Embryonic facial prominence (tissue), 1 donor: Measurements from ENCODE around the gene STAT1.
A peak's percentile ranks its signal among the peaks of the same experiment; 100 is the strongest.

Source experiments
- DNase-seq: peaks from one replicate; pipeline ENCODE4 v3.0.0-alpha.2; 2016; ENCODE audit errors: extremely low spot score

Gene STAT1

GRCh38 chr2:190959911-190960788, 53.8 kb downstream of the STAT1 start:
- DNase-seq: no peak

GRCh38 chr2:190953257-190953656, 60.7 kb downstream of the STAT1 start:
- no peak for DNase-seq

- DNase-seq: no peak
Measured at GRCh38 chr2:190950566-190950991, 63.4 kb downstream of the STAT1 start.

- DNase-seq: no peak
Measured at GRCh38 chr2:190948671-190949070, 65.3 kb downstream of the STAT1 start.

- DNase-seq: peak; percentile 22
Measured at GRCh38 chr2:190947711-190948251, 66.2 kb downstream of the STAT1 start.

GRCh38 chr2:190947141-190947540, 66.8 kb downstream of the STAT1 start:
- DNase-seq: no peak

GRCh38 chr2:190943706-190944105, 70.3 kb downstream of the STAT1 start:
- no peak for DNase-seq

GRCh38 chr2:190942697-190943096, 71.3 kb downstream of the STAT1 start:
- DNase-seq: no peak

- no peak for DNase-seq
Measured at GRCh38 chr2:190941571-190941970, 72.4 kb downstream of the STAT1 start.

GRCh38 chr2:190940454-190940853, 73.5 kb downstream of the STAT1 start:
- DNase-seq: no peak

- no peak for DNase-seq
Measured at GRCh38 chr2:190938771-190939335, 75.1 kb downstream of the STAT1 start.

GRCh38 chr2:190935054-190935453, 78.9 kb downstream of the STAT1 start:
- DNase-seq: no peak

- no peak for DNase-seq
Measured at GRCh38 chr2:190933361-190933760, 80.6 kb downstream of the STAT1 start.

GRCh38 chr2:190932514-190932913, 81.5 kb downstream of the STAT1 start:
- DNase-seq: no peak

- DNase-seq: no peak
Measured at GRCh38 chr2:190930411-190930810, 83.6 kb downstream of the STAT1 start.

- no peak for DNase-seq
Measured at GRCh38 chr2:190929919-190930318, 84.1 kb downstream of the STAT1 start.

- DNase-seq: no peak
Measured at GRCh38 chr2:190927301-190927700, 86.7 kb downstream of the STAT1 start.

GRCh38 chr2:190922376-190922775, 91.6 kb downstream of the STAT1 start:
- DNase-seq: no peak

GRCh38 chr2:190920085-190920484, 93.9 kb downstream of the STAT1 start:
- no peak for DNase-seq
